GM21576 (cell line): Measurements from ENCODE around the gene SLC25A5.
"Not testable (repeated sequence)": the region's sequence is repeated elsewhere in the genome, so short reads cannot be mapped to it uniquely, and the experiment has no call there.

Experiments
- ATAC-seq: cut with Tn5 transposase; IDR thresholded peaks from one replicate; pipeline ENCODE4 v1.9.1; 2021; ENCODE audit warnings: mild to moderate bottlenecking, moderate library complexity; ENCODE audit not compliant: unreplicated experiment

The SLC25A5 gene

GRCh38 chrX:119502727-119503483 is 34.7 kb downstream of the SLC25A5 start:
- no peak for ATAC-seq

- no peak for ATAC-seq
Observed at GRCh38 chrX:119503484-119503861, 35.2 kb downstream of the SLC25A5 start.

- ATAC-seq = not testable (repeated sequence)
Observed at GRCh38 chrX:119505145-119505544, 36.9 kb downstream of the SLC25A5 start.

GRCh38 chrX:119505945-119506344 is 37.7 kb downstream of the SLC25A5 start:
- ATAC-seq = no peak

GRCh38 chrX:119507206-119507605 is 39.0 kb downstream of the SLC25A5 start:
- no peak for ATAC-seq

- ATAC-seq = no peak
Observed at GRCh38 chrX:119512146-119512800, 44.0 kb downstream of the SLC25A5 start.

GRCh38 chrX:119516157-119516702 is 48.0 kb downstream of the SLC25A5 start:
- ATAC-seq = peak; percentile 90

GRCh38 chrX:119518371-119518770 is 50.1 kb downstream of the SLC25A5 start:
- no peak for ATAC-seq
